ENCODE measurements around the gene AHSG.

GRCh38 chr3:186664506-186664905, 51.6 kb downstream of the AHSG start:
- TF ChIP-seq, protein P1, sequence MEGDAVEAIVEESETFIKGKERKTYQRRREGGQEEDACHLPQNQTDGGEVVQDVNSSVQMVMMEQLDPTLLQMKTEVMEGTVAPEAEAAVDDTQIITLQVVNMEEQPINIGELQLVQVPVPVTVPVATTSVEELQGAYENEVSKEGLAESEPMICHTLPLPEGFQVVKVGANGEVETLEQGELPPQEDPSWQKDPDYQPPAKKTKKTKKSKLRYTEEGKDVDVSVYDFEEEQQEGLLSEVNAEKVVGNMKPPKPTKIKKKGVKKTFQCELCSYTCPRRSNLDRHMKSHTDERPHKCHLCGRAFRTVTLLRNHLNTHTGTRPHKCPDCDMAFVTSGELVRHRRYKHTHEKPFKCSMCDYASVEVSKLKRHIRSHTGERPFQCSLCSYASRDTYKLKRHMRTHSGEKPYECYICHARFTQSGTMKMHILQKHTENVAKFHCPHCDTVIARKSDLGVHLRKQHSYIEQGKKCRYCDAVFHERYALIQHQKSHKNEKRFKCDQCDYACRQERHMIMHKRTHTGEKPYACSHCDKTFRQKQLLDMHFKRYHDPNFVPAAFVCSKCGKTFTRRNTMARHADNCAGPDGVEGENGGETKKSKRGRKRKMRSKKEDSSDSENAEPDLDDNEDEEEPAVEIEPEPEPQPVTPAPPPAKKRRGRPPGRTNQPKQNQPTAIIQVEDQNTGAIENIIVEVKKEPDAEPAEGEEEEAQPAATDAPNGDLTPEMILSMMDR (IDR thresholded peaks at IDR 0.05), result no peak
- TF ChIP-seq ZFX (IDR thresholded peaks at IDR 0.05; ENCODE audit: borderline replicate concordance), result no peak

All from 22Rv1 (cell line).